GM19099 (cell line): ENCODE measurements around the gene IQGAP3.

ENCODE experiments used
- POLR2A ChIP-seq: IDR thresholded peaks from 3 replicates; pipeline ENCODE4 v1.6.1; 2011; ENCODE audit warnings: low read depth; ENCODE audit not compliant: insufficient read length; ENCODE audit errors: extremely low read depth

The IQGAP3 gene

GRCh38 chr1:156583821-156584622, 11.7 kb upstream of the IQGAP3 start:
- TF ChIP-seq POLR2A: no peak

DNA sequence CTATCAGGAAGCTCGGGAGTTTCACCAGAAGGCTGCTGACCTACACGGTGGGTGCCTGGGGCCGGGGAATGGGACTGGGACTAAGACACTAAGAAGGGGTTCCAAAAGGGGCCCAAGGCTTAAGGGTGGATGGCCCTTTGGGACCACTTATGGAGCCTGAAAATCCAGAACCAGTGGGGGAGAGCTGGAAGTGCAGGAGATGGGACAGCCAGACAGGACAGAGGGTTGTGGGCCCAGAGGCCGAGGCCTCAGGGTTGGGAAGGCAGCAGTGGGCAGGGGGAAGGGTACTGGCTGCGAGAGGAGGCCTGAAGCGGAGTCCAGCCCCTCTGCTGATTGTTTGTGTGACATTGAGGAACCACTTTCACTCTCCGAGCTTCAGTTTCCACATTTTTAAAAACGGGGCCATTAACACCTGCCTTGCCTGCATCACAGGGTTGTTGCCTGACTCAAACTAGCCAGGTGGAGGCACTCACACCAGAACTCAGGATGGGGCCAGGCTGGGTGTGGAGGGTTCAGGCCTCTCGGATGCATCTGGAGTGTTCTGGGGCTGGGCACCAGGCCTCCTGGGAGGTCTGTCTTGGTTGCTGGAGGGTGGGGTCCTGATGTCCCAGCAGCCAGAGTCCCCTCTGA, 10.1 kb upstream of the IQGAP3 start:
- TF ChIP-seq POLR2A: peak; percentile 31

DNA sequence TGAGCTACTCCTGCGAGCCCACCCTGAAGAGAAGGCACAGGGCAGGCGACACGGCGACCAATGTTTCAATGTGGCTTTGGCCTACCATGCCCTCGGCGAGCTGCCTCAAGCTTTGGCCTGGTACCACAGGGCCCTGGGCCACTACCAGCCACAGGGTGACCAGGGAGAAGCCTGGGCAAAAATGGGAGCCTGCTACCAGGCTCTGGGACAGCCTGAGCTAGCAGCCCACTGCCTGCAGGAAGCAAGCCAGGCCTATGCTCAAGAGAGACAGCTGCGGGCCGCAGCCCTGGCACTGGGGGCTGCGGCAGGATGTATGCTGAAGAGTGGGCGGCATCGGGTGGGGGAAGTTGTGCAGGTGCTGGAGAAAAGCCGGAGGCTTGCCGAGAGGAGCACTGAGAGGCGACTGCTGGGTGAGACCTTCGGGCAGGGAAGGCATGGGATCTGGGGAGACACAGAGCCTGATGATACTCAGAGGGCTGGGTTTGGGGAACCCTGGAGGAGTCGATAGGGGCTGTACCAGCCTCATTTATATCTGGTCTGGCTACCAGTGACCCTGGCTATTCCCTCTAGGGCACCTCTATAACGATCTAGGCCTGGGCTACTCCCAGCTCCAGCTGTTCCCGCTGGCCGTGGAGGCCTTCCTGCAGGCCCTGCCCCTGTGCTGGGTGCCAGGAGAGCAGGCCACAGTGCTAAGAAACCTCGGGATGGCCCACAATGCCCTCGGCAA, 9.5 kb upstream of the IQGAP3 start:
- TF ChIP-seq POLR2A: no peak

DNA sequence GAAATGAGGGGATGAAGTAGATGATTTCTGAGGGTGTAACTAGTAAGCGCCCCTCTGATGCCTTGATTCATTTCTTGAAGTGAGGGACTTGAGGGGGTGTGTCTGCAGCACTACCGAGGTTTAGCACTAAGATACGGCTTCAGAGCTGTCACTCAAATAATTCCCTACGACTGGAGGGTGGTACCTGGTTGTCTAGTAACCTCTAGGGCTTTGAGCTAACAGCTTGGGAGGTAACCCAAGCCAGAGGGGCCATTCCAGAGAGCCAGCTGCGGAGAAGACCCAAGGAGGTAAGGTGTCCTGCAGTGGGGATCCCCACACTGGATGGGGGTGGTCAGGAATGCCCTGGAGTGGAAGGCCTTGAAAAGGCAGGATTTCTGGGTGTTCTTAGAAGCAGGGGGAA, 7.1 kb upstream of the IQGAP3 start, which contains the start of gene TTC24:
TTC24 (plus strand) TSS at position 252 of the 400 bp plus-strand sequence. CDS start 1,642 bp downstream, outside the sequence.
- no peak for TF ChIP-seq POLR2A

- no peak for TF ChIP-seq POLR2A
Measured at GRCh38 chr1:156578055-156578454, 5.7 kb upstream of the IQGAP3 start.

DNA sequence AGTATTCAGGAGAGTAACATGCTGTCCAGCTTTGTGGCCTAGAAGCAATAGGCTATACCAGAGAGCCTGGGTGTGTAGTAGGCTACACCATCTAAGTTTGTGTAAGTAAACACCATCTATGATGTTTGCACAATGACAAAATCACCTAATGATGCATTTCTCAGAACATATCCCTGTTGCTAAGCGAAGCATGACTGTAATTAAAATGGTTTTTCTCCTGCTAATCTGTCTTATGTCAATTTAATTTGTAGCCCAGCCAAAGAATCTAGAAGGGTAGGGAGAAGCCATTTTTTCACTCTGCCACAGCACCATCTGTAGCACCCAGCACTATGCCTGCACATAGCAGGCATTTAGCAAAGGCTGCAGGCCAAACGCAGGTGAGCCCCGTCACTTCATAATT, 5.2 kb upstream of the IQGAP3 start:
- TF ChIP-seq POLR2A: no peak

DNA sequence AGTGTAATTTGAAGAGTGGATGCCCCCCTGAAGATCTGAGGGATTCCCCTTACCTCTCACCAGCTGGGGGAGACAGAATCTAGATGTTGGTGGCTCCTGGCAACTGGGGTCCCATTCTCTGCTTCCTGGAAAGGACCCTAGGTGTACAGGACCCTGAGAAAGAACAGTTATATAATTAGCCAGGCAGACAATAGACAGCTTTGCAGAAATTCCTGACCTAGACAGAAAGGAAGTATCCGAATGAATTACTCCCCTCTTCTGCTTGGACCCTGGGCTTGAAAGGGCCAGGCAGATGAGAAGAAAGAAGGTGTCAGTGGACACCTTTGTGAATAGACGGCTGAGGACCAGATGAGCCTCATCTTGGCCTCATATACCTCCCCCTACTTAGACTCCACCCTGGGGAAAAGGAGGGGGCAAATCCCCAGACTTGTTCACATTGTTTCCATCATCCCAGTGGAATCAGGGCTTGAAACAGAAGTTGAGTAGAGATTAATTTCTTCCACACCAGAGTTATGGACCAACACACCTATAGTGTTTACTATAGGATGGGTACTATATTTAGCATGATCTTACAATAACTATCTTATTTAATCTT, 1.8 kb upstream of the IQGAP3 start:
- no peak for TF ChIP-seq POLR2A

- TF ChIP-seq POLR2A: no peak
Measured at GRCh38 chr1:156572663-156573018, 276 bp upstream of the IQGAP3 start.

- no peak for TF ChIP-seq POLR2A
Measured at GRCh38 chr1:156571261-156571852, 1.0 kb downstream of the IQGAP3 start.

DNA sequence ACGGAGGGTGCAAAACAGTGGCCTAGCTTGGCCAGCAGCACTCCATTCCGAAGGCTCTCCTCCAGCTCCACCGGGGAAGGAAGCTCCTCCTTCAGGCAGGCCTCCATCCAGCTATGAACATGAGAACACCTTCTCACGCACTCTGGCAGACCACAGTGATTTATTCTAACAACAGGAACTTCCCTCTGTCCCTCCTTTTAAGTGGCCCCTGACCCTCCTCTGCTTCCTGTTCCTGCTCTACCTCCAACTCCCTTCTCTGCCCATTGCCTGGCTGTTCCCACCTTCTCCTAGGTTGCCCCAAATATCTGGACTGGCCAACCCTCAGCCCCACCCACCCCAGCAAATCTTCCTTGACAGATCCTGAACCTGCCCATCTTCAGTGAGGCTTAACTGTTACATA, 5.9 kb downstream of the IQGAP3 start:
- no peak for TF ChIP-seq POLR2A

GRCh38 chr1:156565519-156565918, 6.8 kb downstream of the IQGAP3 start:
- no peak for TF ChIP-seq POLR2A

GRCh38 chr1:156560585-156561163, 11.7 kb downstream of the IQGAP3 start:
- no peak for TF ChIP-seq POLR2A

- no peak for TF ChIP-seq POLR2A
Measured at GRCh38 chr1:156559797-156560385, 12.5 kb downstream of the IQGAP3 start.

DNA sequence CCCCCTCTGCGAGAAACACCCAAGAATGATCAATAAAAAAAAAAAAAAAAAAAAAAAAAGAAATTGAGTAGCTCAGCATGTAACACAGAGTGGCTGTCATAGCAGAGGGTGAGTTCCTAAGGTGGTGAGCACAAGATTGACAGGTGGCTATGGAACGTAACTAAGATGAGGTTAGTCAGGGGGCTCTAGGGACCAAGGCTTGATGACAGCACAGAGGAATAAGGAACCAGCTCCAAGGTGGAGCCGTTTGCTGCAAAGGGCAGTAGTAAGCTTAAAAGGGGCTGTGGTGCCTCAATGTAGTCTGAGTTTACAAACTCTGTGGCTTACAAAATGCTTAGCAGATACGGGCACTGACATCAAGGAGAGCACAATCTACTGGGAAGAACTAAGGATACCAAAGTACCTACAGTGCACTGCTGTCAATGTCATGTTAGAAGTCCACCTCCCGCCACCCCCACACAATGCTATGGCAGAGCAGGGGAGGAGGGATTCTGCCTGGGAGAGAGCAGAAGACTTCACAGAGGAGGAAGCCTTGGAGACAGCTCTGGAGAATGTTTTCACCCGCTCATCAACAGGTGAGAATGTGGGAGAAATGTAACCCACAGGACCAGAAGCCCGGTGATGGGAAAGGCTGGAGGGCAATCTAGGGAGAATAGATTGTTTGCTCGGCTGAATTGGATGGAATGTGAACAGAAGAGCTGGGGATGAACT, 13.1 kb downstream of the IQGAP3 start:
- TF ChIP-seq POLR2A: no peak

GRCh38 chr1:156556354-156556753, 16.0 kb downstream of the IQGAP3 start:
- no peak for TF ChIP-seq POLR2A
